ENCODE data around the gene EPN3. TPM values are rescaled to one million over a fixed set of nuclear protein-coding genes. Genes with fewer than 3 reads are reported as not detected.

EPN3 gene
- total and polyA plus RNA-seq, 8 donors, result 6.4 to 117 (median 45.1) TPM

DNA sequence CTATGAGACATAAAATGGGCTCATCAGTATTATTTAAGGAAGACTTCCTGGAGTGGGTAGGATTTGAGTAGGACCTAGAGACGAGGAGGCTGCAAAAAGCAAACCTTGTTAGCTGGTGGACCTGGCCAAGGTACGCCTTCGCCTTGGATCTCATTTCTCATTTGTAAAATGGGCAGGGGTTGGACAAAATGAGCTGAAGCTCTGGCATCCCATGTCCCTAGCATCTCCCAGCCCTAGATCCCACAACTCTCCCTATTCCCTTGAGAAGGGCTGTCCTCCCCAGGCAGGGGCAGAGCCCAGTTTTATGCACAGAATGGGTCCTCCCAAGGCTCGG is 14.1 kb downstream of the EPN3 start:
- H3K4me3 ChIP-seq, result peak overlapping the region; percentile 52 to 64 (median 60)
- 42 to 56% (median 46%) methylated on average over 3 to 4 of the region's 4 CpGs for WGBS, 5 donors
- peaks cover 0 to 33% (median 16%) of the 10 kb centered on the region in 4 donors for H3K36me3 ChIP-seq
- no peak for DNase-seq
- H3K27ac ChIP-seq, result peak overlapping the region in 4 of 5 donors; percentile 86 to 91 (median 88)
- no peaks in the 10 kb centered on the region for H3K9me3 ChIP-seq
- peaks cover 35 to 76% (median 58%) of the 10 kb centered on the region in 4 donors for H3K4me1 ChIP-seq
- intact Hi-C loops (cut with DNase I; ENCODE audit: low total_unique reads), result loop anchor here (5.0 to 10.0 kb wide), 3 partner anchors 76 to 298 kb away; no protein-coding TSS in a partner anchor
- H3K27me3 ChIP-seq, result no peaks in the 10 kb centered on the region
- TF ChIP-seq EP300 (IDR thresholded peaks at IDR 0.05), result no peak
- TF ChIP-seq, protein P1, sequence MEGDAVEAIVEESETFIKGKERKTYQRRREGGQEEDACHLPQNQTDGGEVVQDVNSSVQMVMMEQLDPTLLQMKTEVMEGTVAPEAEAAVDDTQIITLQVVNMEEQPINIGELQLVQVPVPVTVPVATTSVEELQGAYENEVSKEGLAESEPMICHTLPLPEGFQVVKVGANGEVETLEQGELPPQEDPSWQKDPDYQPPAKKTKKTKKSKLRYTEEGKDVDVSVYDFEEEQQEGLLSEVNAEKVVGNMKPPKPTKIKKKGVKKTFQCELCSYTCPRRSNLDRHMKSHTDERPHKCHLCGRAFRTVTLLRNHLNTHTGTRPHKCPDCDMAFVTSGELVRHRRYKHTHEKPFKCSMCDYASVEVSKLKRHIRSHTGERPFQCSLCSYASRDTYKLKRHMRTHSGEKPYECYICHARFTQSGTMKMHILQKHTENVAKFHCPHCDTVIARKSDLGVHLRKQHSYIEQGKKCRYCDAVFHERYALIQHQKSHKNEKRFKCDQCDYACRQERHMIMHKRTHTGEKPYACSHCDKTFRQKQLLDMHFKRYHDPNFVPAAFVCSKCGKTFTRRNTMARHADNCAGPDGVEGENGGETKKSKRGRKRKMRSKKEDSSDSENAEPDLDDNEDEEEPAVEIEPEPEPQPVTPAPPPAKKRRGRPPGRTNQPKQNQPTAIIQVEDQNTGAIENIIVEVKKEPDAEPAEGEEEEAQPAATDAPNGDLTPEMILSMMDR (IDR thresholded peaks at IDR 0.05), result peak in 1 of 7 experiments; percentile 73
- TF ChIP-seq POLR2A (IDR thresholded peaks at IDR 0.05), result no peak
- TF ChIP-seq POLR2AphosphoS5 (IDR thresholded peaks at IDR 0.05), result no peak

DNA sequence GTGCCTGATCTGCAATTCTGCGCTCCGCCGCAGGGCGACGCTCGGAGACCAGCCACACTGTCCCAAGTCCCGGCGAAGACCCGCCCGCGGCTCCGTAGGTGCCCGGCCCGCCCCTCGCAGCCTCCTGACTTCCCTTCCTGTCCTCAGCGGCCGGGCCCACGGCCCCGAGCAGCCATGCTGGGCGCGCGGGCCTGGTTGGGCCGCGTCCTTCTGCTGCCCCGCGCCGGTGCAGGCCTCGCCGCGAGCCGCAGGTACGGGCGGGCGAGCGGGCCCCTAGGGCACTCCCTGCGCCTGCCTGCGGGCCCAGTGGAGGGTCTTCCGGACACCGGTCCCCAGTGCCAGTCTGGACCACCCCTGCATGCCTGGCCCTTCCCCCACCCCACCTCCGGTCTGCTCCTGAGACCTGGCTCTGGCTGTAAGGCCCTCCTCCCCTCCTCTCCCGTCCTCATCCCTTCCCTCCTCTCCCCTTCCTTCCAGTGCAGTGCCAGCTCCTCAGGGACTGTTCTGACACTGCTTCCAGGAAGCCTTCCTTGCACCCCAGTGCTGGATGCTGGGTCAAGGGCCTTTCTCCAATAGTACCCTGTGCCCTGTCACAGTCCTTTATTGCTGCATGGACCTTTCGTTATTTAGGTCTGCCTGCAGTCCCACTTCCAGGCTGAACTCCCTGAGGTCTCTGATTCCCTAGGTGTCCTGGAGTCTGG is 14.7 kb downstream of the EPN3 start, which contains the start of gene SPATA20:
TSS of gene SPATA20 (plus strand) at position 140 of the 701 bp plus-strand sequence. CDS start at position 175, 35 bp downstream.
- peak within 1 kb of the TSS; percentile 82 to 91 (median 88) for H3K27ac ChIP-seq
- no peaks in the 10 kb centered on the region for H3K9me3 ChIP-seq
- intact Hi-C loops (cut with DNase I; ENCODE audit: low total_unique reads), result loop anchor here (5.0 to 10.0 kb wide), 3 partner anchors 75 to 298 kb away; no protein-coding TSS in a partner anchor
- H3K27me3 ChIP-seq, result no peaks in the 10 kb centered on the region
- H3K36me3 ChIP-seq, result peaks cover 0 to 38% (median 21%) of the 10 kb centered on the region in 4 donors
- no peak for TF ChIP-seq EP300 (IDR thresholded peaks at IDR 0.05)
- peak; percentile 75 to 93 (median 87) for TF ChIP-seq POLR2AphosphoS5 (IDR thresholded peaks at IDR 0.05)
- peak in 1 of 4 donors; percentile 22 for TF ChIP-seq POLR2A (IDR thresholded peaks at IDR 0.05)
- TF ChIP-seq, protein P1 (IDR thresholded peaks at IDR 0.05), result peak in 5 of 7 experiments; percentile 94 to 98 (median 97)
- peaks cover 34 to 73% (median 56%) of the 10 kb centered on the region in 4 donors for H3K4me1 ChIP-seq
- DNase-seq, result peak; percentile 95 to 97
- peak within 1 kb of the TSS; percentile 52 to 64 (median 60) for H3K4me3 ChIP-seq
- 1 to 5% (median 2%) methylated on average over 3 to 42 of the region's 42 CpGs for WGBS, 5 donors

DNA sequence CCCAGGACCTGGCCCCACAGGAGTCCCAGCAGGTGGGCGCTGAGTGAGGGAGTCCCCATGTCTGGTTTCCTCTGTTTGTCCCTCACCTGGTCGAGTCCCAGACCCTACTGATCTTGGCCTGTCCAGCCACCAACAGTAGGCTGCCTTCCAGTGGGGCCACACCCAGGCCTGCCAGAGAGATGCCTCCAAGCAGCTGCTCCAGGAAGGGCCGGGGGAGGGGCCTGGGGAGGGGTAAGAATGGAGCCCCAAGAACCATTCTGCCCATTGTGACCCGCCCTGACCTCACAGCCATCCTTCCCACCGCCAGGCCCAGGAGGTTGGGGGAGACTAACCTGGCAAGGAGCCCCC is 15.2 kb downstream of the EPN3 start:
- Histone ChIP-seq H3K4me1 (peaks cover 29 to 68% (median 51%) of the 10 kb centered on the region in 4 donors), H3K27ac (peak overlapping the region; percentile 82 to 91 (median 88)), H3K27me3 (no peaks in the 10 kb centered on the region), H3K4me3 (peak overlapping the region; percentile 52 to 64 (median 60)), H3K9me3 (no peaks in the 10 kb centered on the region), H3K36me3 (peaks cover 0 to 38% (median 21%) of the 10 kb centered on the region in 4 donors)
- intact Hi-C loops (cut with DNase I; ENCODE audit: low total_unique reads), result loop anchor here (5.0 to 10.0 kb wide), 3 partner anchors 75 to 297 kb away; no protein-coding TSS in a partner anchor
- peak in 1 of 2 donors; percentile 49 for DNase-seq
- 31 to 59% (median 36%) methylated on average over 5 of the region's 5 CpGs for WGBS, 5 donors
- TF ChIP-seq EP300 (IDR thresholded peaks at IDR 0.05), result no peak
- no peak for TF ChIP-seq POLR2AphosphoS5 (IDR thresholded peaks at IDR 0.05)
- TF ChIP-seq, protein P1 (IDR thresholded peaks at IDR 0.05), result no peak
- TF ChIP-seq POLR2A (IDR thresholded peaks at IDR 0.05), result no peak

DNA sequence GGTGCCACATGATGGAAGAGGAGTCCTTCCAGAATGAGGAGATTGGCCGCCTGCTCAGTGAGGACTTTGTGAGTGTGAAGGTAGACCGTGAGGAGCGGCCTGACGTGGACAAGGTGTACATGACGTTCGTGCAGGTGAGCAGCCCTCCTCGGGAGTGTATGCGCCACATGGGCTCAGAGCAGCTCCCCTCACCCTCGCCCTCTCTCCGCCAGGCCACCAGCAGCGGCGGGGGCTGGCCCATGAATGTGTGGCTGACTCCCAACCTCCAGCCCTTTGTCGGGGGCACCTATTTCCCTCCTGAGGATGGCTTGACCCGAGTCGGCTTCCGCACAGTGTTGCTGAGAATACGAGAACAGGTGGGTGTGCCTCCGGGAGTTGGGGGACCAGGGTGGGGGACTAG is 16.3 kb downstream of the EPN3 start:
- no peak overlapping the region for H3K4me3 ChIP-seq
- DNase-seq, result no peak
- intact Hi-C loops (cut with DNase I; ENCODE audit: low total_unique reads), result loop anchor here (5.0 to 10.0 kb wide), 3 partner anchors 73 to 296 kb away; no protein-coding TSS in a partner anchor
- H3K9me3 ChIP-seq, result no peaks in the 10 kb centered on the region
- no peak overlapping the region for H3K27ac ChIP-seq
- H3K36me3 ChIP-seq, result peaks cover 0 to 42% (median 21%) of the 10 kb centered on the region in 4 donors
- TF ChIP-seq POLR2AphosphoS5 (IDR thresholded peaks at IDR 0.05) (no peak), EP300 (IDR thresholded peaks at IDR 0.05) (no peak), POLR2A (IDR thresholded peaks at IDR 0.05) (no peak)
- TF ChIP-seq, protein P1 (IDR thresholded peaks at IDR 0.05), result no peak
- H3K4me1 ChIP-seq, result peaks cover 21 to 58% (median 39%) of the 10 kb centered on the region in 4 donors
- WGBS, 5 donors, result 83 to 88% (median 87%) methylated on average over 15 to 18 of the region's 18 CpGs
- no peaks in the 10 kb centered on the region for H3K27me3 ChIP-seq
